DMS 273 (cell line): ENCODE data around the gene ASTN2.
A peak's percentile ranks its signal among the peaks of the same experiment; 100 is the strongest.

Experiments
- DNase-seq: peaks from one replicate; lab custom pipeline; 2025; ENCODE audit not compliant: unreplicated experiment; lab: John Stamatoyannopoulos, UW

Gene ASTN2

GRCh38 chr9:117414220-117414905 is 494 bp downstream of the ASTN2 start:
- peak; percentile 86 for DNase-seq

- peak; percentile 88 for DNase-seq
Measured at GRCh38 chr9:117413346-117414219, 1.3 kb downstream of the ASTN2 start.

- DNase-seq, result peak; percentile 38
Measured at GRCh38 chr9:117412841-117413240, 2.0 kb downstream of the ASTN2 start.

GRCh38 chr9:117412006-117412715 is 2.7 kb downstream of the ASTN2 start:
- peak; percentile 89 for DNase-seq

GRCh38 chr9:117411547-117411946 is 3.3 kb downstream of the ASTN2 start:
- peak; percentile 85 for DNase-seq

GRCh38 chr9:117409321-117409720 is 5.5 kb downstream of the ASTN2 start:
- DNase-seq, result no peak

GRCh38 chr9:117407436-117408022 is 7.3 kb downstream of the ASTN2 start:
- no peak for DNase-seq

GRCh38 chr9:117405950-117406705 is 8.7 kb downstream of the ASTN2 start:
- no peak for DNase-seq

- peak; percentile 92 for DNase-seq
Measured at GRCh38 chr9:117403848-117404247, 11.0 kb downstream of the ASTN2 start.

GRCh38 chr9:117403403-117403811 is 11.4 kb downstream of the ASTN2 start:
- DNase-seq, result peak; percentile 92

- DNase-seq, result peak; percentile 88
Measured at GRCh38 chr9:117400171-117400570, 14.7 kb downstream of the ASTN2 start.

GRCh38 chr9:117395151-117395650 is 19.7 kb downstream of the ASTN2 start:
- DNase-seq, result no peak

GRCh38 chr9:117394655-117395054 is 20.2 kb downstream of the ASTN2 start:
- DNase-seq, result no peak

GRCh38 chr9:117392992-117393391 is 21.9 kb downstream of the ASTN2 start:
- no peak for DNase-seq

- DNase-seq, result no peak
Measured at GRCh38 chr9:117387422-117387821, 27.4 kb downstream of the ASTN2 start.

GRCh38 chr9:117379341-117379740 is 35.5 kb downstream of the ASTN2 start:
- DNase-seq, result no peak

GRCh38 chr9:117377046-117377445 is 37.8 kb downstream of the ASTN2 start:
- DNase-seq, result peak; percentile 89

- DNase-seq, result no peak
Measured at GRCh38 chr9:117375956-117376355, 38.9 kb downstream of the ASTN2 start.

GRCh38 chr9:117374076-117374725 is 40.7 kb downstream of the ASTN2 start:
- no peak for DNase-seq
